Astrocyte of the cerebellum (primary cell): Measurements from ENCODE around the gene B4GALT5.
"Not testable (repeated sequence)": the region's sequence is repeated elsewhere in the genome, so short reads cannot be mapped to it uniquely, and the experiment has no call there.

ENCODE experiments used
- DNase-seq: peaks from one replicate; pipeline ENCODE4 v3.0.0-alpha.2; 2011; ENCODE audit warnings: low read depth
- H3K4me3 ChIP-seq: 2 replicates; pipeline ENCODE4 v1.5.1; 2011; ENCODE audit warnings: mild to moderate bottlenecking, low read depth, low read length, moderate library complexity
- in situ Hi-C: cut with HindIII; loops from 2 replicates; pipeline ENCODE4 v1.10.0; 2017; ENCODE audit warnings: low sequenced_read_pairs
- TF ChIP-seq, protein P1 (sequence below): IDR thresholded peaks from 2 replicates; pipeline ENCODE4 v1.5.1; 2012; ENCODE audit warnings: low read length, low read depth, moderate library complexity, mild to moderate bottlenecking; ENCODE audit errors: missing control alignments

Gene B4GALT5

DNA sequence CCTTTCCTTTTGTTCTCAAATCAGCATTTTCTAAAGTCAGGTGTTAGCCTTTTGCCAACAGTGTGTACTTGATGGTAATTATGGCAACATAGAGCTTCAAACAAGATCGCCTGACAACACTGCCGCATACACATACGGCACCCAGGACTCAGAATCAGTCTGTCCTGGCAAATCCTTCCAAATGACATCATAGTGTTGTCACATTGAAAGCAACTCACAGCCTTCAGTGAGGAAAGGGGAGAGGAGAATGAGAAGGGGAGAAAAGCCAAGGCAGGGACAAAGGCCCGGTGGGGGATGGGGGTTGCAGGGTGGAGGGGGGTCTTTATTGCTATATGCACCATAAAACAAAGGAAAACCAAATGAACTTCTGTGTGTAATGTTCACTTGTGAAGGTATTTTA, 80.0 kb downstream of the B4GALT5 start:
- no peak for DNase-seq
- H3K4me3 ChIP-seq: no peak overlapping the region
- in situ Hi-C loops: no loop called here
- TF ChIP-seq, protein P1, sequence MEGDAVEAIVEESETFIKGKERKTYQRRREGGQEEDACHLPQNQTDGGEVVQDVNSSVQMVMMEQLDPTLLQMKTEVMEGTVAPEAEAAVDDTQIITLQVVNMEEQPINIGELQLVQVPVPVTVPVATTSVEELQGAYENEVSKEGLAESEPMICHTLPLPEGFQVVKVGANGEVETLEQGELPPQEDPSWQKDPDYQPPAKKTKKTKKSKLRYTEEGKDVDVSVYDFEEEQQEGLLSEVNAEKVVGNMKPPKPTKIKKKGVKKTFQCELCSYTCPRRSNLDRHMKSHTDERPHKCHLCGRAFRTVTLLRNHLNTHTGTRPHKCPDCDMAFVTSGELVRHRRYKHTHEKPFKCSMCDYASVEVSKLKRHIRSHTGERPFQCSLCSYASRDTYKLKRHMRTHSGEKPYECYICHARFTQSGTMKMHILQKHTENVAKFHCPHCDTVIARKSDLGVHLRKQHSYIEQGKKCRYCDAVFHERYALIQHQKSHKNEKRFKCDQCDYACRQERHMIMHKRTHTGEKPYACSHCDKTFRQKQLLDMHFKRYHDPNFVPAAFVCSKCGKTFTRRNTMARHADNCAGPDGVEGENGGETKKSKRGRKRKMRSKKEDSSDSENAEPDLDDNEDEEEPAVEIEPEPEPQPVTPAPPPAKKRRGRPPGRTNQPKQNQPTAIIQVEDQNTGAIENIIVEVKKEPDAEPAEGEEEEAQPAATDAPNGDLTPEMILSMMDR: no peak

DNA sequence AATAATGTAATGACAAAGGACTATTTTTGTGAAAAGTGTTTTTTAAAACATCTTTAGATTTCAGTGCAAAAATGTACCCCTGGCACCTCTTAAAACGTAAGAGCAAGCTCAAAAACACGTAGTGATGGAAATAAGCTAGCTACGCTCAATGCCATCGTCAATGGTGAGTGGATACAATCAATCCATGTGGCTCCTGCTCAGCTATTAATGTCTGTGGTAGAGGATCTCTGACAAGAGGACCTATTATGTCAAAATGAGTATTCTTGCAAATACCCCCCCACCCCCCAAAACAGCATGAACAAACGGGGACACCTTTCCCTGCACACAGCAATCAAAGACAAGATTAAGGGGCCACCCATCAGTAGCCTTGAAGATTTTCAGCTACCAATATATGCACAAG, 80.7 kb downstream of the B4GALT5 start:
- in situ Hi-C loops: no loop called here
- no peak for DNase-seq
- H3K4me3 ChIP-seq: no peak overlapping the region
- TF ChIP-seq, protein P1: no peak

DNA sequence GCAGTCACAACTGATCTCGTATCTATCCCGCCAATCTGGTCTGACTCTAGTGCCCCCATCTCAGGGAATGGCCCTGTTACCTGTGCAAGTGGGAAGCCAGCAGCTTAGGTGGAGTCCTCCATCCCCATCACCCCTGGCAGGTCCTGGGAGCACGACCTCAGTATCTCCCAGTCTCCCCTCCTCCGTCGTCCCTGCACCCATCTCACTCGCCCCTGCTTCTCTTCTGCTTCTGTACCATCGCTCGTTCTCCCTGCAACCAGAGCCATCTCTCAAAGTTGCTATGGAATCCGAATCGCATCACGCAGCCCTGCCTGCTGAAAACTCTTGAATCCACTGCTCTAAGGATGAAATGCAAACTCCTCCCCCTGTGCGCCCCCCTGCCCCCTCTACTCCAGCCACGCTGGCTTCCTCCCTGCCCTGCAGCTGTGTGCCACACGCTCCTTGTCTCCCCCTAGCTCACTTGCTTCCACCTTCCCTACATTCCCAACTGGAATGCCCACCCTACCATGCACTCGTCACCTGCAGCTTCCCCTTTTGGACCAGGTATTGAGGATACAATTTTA, 81.7 kb downstream of the B4GALT5 start:
- TF ChIP-seq, protein P1: no peak
- DNase-seq: no peak
- in situ Hi-C loops: no loop called here
- no peak overlapping the region for H3K4me3 ChIP-seq

DNA sequence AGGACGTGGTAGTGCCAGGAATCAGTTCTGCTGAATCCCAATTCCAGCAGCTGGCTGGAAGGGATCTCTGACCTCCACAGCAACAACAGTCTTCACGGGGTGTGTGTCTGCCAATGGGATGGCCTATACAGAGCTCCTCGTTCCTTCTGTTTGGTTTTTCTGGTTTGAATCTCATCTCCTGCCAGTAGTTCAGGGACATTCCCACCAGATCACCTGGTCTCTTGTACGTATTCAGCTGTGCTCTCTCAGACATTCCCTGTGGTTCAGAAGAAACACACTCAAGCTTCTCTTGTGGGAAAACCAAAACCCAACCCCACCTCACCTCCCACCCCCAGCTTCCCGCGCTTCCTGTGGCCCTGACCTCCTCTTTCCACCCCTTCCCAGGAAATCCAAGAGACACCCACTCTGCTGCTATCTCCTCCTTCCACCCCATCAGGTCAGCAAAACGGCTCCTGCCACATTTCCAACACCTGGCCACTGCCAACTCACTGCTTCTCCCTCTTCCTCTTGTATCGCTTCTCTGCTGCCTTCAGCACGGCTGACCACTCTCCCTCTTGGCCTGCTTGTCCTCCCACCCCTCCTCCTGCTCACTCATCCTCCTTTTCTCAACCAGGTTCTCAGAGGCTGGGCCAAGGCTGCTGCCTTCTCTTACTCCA, 82.5 kb downstream of the B4GALT5 start:
- DNase-seq: no peak
- in situ Hi-C loops: no loop called here
- TF ChIP-seq, protein P1: no peak

DNA sequence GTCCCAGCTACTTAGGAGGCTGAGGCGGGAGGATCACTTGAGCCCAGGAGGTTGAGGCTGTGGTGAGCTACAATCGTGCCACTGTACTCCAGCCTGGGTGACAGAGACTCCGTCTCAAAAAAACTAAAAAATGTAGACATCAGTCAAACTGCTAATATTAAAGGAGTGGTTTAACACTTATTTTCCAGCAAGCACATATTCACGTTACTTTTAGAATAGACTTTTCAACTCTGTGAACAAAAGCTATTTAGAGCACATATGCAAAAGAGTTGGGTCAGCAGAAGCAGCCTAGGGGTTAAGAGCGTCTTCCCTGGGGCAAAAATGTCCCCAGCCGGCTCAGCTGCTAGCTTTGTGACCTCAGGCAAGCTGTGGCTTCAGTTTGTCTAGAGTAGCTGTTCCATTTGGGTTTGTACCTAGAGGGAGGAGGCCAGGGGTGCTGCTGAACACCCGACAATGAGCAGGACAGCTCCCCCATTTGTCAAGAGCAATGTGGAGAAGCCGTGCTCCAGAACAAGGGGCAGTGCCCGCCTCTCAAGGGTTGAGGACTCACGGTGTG, 83.2 kb downstream of the B4GALT5 start:
- H3K4me3 ChIP-seq: no peak overlapping the region
- TF ChIP-seq, protein P1: no peak
- in situ Hi-C loops: no loop called here
- DNase-seq: no peak

More for the DNA sequence above, 82.5 kb downstream of the B4GALT5 start:
- H3K4me3 ChIP-seq: no peak overlapping the region

DNA sequence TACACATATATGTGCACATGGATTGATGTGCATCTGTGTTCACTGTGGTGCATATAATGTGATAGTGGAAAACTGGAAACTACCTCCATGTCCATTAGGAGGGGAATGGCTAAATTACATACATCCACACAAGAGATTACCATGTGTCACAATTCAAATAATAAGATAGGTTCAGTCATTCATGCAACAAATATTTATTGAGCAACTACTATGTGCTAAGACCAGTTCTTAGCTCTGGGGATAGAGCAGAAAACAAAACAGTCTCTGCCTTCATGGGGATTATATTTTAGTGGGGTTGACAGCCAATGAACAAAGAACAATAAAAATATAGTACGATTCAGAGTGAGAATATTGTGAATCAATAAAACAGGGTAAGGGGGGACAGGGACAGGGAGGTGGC, 84.1 kb downstream of the B4GALT5 start:
- no peak for DNase-seq
- H3K4me3 ChIP-seq: no peak overlapping the region
- in situ Hi-C loops: no loop called here
- TF ChIP-seq, protein P1: no peak

DNA sequence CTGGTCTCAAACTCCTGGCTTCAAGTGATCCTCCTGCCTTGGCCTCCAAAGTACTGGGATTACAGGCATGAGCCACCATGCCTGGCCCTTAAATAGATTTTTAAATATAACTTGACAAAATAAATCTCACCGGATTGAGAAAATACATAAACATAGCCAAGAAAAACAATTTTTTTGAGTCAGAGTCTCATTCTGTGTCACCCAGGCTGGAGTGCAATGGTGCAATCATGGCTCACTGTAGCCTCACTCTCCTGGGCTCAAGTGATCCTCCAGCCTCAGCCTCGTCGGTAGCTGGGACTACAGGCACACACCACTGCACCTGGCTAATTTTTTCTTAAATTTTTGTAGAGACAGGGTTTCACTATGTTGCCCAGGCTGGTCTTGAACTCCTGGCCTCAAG, 85.4 kb downstream of the B4GALT5 start:
- DNase-seq, H3K4me3 ChIP-seq, in situ Hi-C loops: not testable (repeated sequence)
